HepG2 (cell line): Measurements from ENCODE around the gene CASKIN2. TPM values are rescaled to one million over a fixed set of nuclear protein-coding genes. Genes with fewer than 3 reads are reported as not detected.

ENCODE experiments used
- ASH2L ChIP-seq: fragments of 300-600, 200-600 bp; sonication (generic); IDR thresholded peaks from 2 replicates; pipeline ENCODE4 v1.7.0; 2017; ENCODE audit warnings: low read depth, mild to moderate bottlenecking, moderate library complexity, mixed read lengths, low read length; ENCODE audit not compliant: insufficient read length
- DRAP1 ChIP-seq: IDR thresholded peaks from 2 replicates; pipeline ENCODE4 v1.6.1; 2016; ENCODE audit warnings: missing genetic modification reagents, missing compliant biosample characterization
- E2F2 ChIP-seq: sonication (generic); formaldehyde crosslinking; IDR thresholded peaks from 2 replicates; pipeline ENCODE4 v1.4.0; 2020; ENCODE audit warnings: missing genetic modification reagents, borderline replicate concordance
- GABPA ChIP-seq, 2 experiments: IDR thresholded peaks; 2 replicates each; pipeline ENCODE4 v1.6.1; 2011 to 2016; ENCODE audit warnings: low read depth in 2 of 2, low read length in 1 of 2, missing biosample characterization in 1 of 2, missing genetic modification characterization in 1 of 2
- GATAD2A ChIP-seq: IDR thresholded peaks from 2 replicates; pipeline ENCODE4 v1.6.1; 2016
- HOXA3 ChIP-seq: sonication (generic); formaldehyde crosslinking; IDR thresholded peaks from 2 replicates; pipeline ENCODE4 v1.5.0; 2020; ENCODE audit warnings: missing genetic modification reagents
- HOXA5 ChIP-seq: sonication (generic); formaldehyde crosslinking; IDR thresholded peaks from 2 replicates; pipeline ENCODE4 v1.4.0; 2020; ENCODE audit warnings: missing genetic modification reagents
- ISL2 ChIP-seq: sonication (generic); formaldehyde crosslinking; IDR thresholded peaks from 2 replicates; pipeline ENCODE4 v1.5.0; 2020; ENCODE audit warnings: missing genetic modification reagents
- KDM2A ChIP-seq: sonication (generic); formaldehyde crosslinking; IDR thresholded peaks from 2 replicates; pipeline ENCODE4 v1.4.0; 2020; ENCODE audit warnings: low read depth, missing genetic modification reagents, borderline replicate concordance
- KLF6 ChIP-seq: IDR thresholded peaks from 2 replicates; pipeline ENCODE4 v1.8.0; 2016; ENCODE audit warnings: missing biosample characterization, missing genetic modification reagents
- MIXL1 ChIP-seq: IDR thresholded peaks from 2 replicates; pipeline ENCODE4 v1.6.1; 2016
- NCOA5 ChIP-seq: sonication (generic); formaldehyde crosslinking; IDR thresholded peaks from 2 replicates; pipeline ENCODE4 v1.4.0; 2020; ENCODE audit warnings: missing genetic modification reagents
- PAXIP1 ChIP-seq: sonication (generic); formaldehyde crosslinking; conservative IDR thresholded peaks from 2 replicates; pipeline ENCODE4 v1.4.0; 2020; ENCODE audit warnings: mild to moderate bottlenecking, missing genetic modification reagents, moderate library complexity
- POLR2A ChIP-seq, 2 experiments: IDR thresholded peaks; 2 replicates each; pipeline ENCODE4 v1.6.1; 2011; ENCODE audit warnings: low read depth in 2 of 2, low read length in 2 of 2, mild to moderate bottlenecking in 1 of 2, moderate library complexity in 1 of 2; ENCODE audit not compliant: insufficient read depth in 1 of 2
- POLR2AphosphoS5 ChIP-seq: IDR thresholded peaks from 2 replicates; pipeline ENCODE4 v1.6.1; 2012; ENCODE audit warnings: low read depth, low read length
- RCOR2 ChIP-seq: IDR thresholded peaks from 2 replicates; pipeline ENCODE4 v1.6.1; 2016; ENCODE audit warnings: missing biosample characterization, missing genetic modification reagents
- SATB2 ChIP-seq: sonication (generic); formaldehyde crosslinking; IDR thresholded peaks from 2 replicates; pipeline ENCODE4 v1.5.0; 2020; ENCODE audit warnings: missing genetic modification reagents
- SIN3A ChIP-seq: IDR thresholded peaks from 2 replicates; pipeline ENCODE4 v1.6.1; 2011; ENCODE audit warnings: low read depth, mild to moderate bottlenecking, control low read depth, low read length, borderline replicate concordance
- TBL1XR1 ChIP-seq: fragments of 150-350 bp; IDR thresholded peaks from 2 replicates; pipeline ENCODE4 v1.6.1; 2014; ENCODE audit warnings: borderline replicate concordance, low read length; ENCODE audit not compliant: partially characterized antibody
- WIZ ChIP-seq: sonication (generic); formaldehyde crosslinking; IDR thresholded peaks from 2 replicates; pipeline ENCODE4 v1.5.1; 2020; ENCODE audit warnings: mild to moderate bottlenecking, missing genetic modification reagents
- ZBTB34 ChIP-seq: sonication (generic); formaldehyde crosslinking; IDR thresholded peaks from 2 replicates; pipeline ENCODE4 v1.8.0; 2022; ENCODE audit warnings: mild to moderate bottlenecking, missing genetic modification reagents
- ZBTB42 ChIP-seq: sonication (generic); formaldehyde crosslinking; IDR thresholded peaks from 2 replicates; pipeline ENCODE4 v1.5.0; 2020; ENCODE audit warnings: mild to moderate bottlenecking, missing genetic modification reagents
- ZFP36L2 ChIP-seq: sonication (generic); formaldehyde crosslinking; IDR thresholded peaks from 2 replicates; pipeline ENCODE4 v1.4.0; 2020; ENCODE audit warnings: missing genetic modification reagents
- ZFX ChIP-seq: sonication (generic); formaldehyde crosslinking; IDR thresholded peaks from 2 replicates; pipeline ENCODE4 v1.4.0; 2020; ENCODE audit warnings: mild to moderate bottlenecking, low read depth, missing genetic modification reagents, moderate library complexity
- ZNF235 ChIP-seq: sonication (generic); formaldehyde crosslinking; IDR thresholded peaks from 2 replicates; pipeline ENCODE4 v1.8.1; 2023; ENCODE audit warnings: mild to moderate bottlenecking, missing genetic modification reagents, borderline replicate concordance
- ZNF343 ChIP-seq: sonication (generic); formaldehyde crosslinking; IDR thresholded peaks from 2 replicates; pipeline ENCODE4 v1.4.0; 2020; ENCODE audit warnings: mild to moderate bottlenecking, missing genetic modification reagents
- polyA plus RNA-seq, 8 experiments: library from polyadenylated mRNA; depleted of rRNA in 3 of 8; stranded (reverse) in 7 of 8; unstranded in 1 of 8; fragments of >200 nt; fragmentation: Illumina TruSeq in 4 of 8; extraction: Trizol in 4 of 8; gene quantifications; 2 replicates each; pipeline versions ENCODE4 v1.2.1 to v1.2.3, GENCODE V29; 2011 to 2016; ENCODE audit warnings: low read depth in 4 of 8, missing spikeins in 1 of 8, mixed read lengths in 1 of 8; ENCODE audit not compliant: insufficient read depth in 1 of 8
- total RNA-seq, 5 experiments: library from RNA; depleted of rRNA; stranded (reverse); fragments of >200 nt; fragmentation: Illumina TruSeq; extraction: Trizol; gene quantifications; 2 replicates each; pipeline ENCODE4 v1.2.3, GENCODE V29; 2016; ENCODE audit warnings: low read depth in 1 of 5

The CASKIN2 gene
- total and polyA plus RNA-seq, 2 of the 13 experiments (the other 11 are each of a cell fraction or from before 2014, with no cell fraction given) = 5.2 to 7.8 TPM

- TF ChIP-seq ZNF235 (CRISPR knock-in tag) = no peak
- no peak; the same call in 1 of the 2 replicates for TF ChIP-seq RCOR2
- TF ChIP-seq SIN3A = peak; percentile 77
- no peak for TF ChIP-seq E2F2 (CRISPR knock-in tag)
- TF ChIP-seq KLF6 (CRISPR knock-in tag) = no peak; the same call in none of the 2 replicates
- 0 out of 2 replicates have a peak, but pooled peaks have one; percentile 37 for TF ChIP-seq ZFP36L2 (CRISPR knock-in tag)
- peak; percentile 57 for TF ChIP-seq KDM2A (CRISPR knock-in tag)
- TF ChIP-seq NCOA5 (CRISPR knock-in tag) = peak; percentile 87; the same call in 1 of the 2 replicates
- 0 out of 2 replicates have a peak, but pooled peaks have one; percentile 24 for TF ChIP-seq WIZ (CRISPR knock-in tag)
- TF ChIP-seq POLR2AphosphoS5 = peak; percentile 79; the same call in 1 of the 2 replicates
- TF ChIP-seq ZBTB34 (CRISPR knock-in tag) = peak; percentile 77; the same call in 1 of the 2 replicates
- TF ChIP-seq SATB2 (CRISPR knock-in tag) = no peak
- TF ChIP-seq GABPA (IDR thresholded peaks at IDR 0.05; ENCODE audit: low read depth, low read length) = no peak
- peak; percentile 41; the same call in 1 of the 2 replicates for TF ChIP-seq GABPA (CRISPR knock-in tag; IDR thresholded peaks at IDR 0.05; ENCODE audit: low read depth)
- TF ChIP-seq PAXIP1 = peak; percentile 75
- peak; percentile 79 for TF ChIP-seq MIXL1 (CRISPR knock-in tag)
- TF ChIP-seq TBL1XR1 = peak; percentile 54
- TF ChIP-seq ISL2 (CRISPR knock-in tag) = no peak
- TF ChIP-seq ZBTB42 (CRISPR knock-in tag) = no peak
- no peak for TF ChIP-seq ZNF343 (CRISPR knock-in tag)
- TF ChIP-seq GATAD2A (CRISPR knock-in tag) = peak; percentile 89
- peak; percentile 67 for TF ChIP-seq ZFX
- TF ChIP-seq POLR2A (IDR thresholded peaks at IDR 0.05; ENCODE audit: insufficient read depth in 1 of 2, low read depth in 2 of 2, low read length in 2 of 2) = peak; percentile 60 to 76
- peak; percentile 77; the same call in 1 of the 2 replicates for TF ChIP-seq DRAP1 (CRISPR knock-in tag)
- TF ChIP-seq HOXA5 (CRISPR knock-in tag) = peak; percentile 48; the same call in 1 of the 2 replicates
- TF ChIP-seq HOXA3 (CRISPR knock-in tag) = peak; percentile 76
- peak; percentile 74 for TF ChIP-seq ASH2L
Measured at GRCh38 chr17:75459590-75460267, 55.6 kb downstream of the CASKIN2 start (continued).
